Naive B cell (primary cell): ENCODE data around the gene TCTN1. TPM values are rescaled to one million over a fixed set of nuclear protein-coding genes. Genes with fewer than 3 reads are reported as not detected.
"Not testable (repeated sequence)": the region's sequence is repeated elsewhere in the genome, so short reads cannot be mapped to it uniquely, and the experiment has no call there.

Experiments
- ATAC-seq, 2 donors: fragments of 150-1000 bp; cut with Tn5 transposase; 2 replicates each; pipeline ENCODE4 v1.10.0; 2021; ENCODE audit warnings: low read depth in 2 of 2, mild to moderate bottlenecking in 2 of 2, moderate library complexity in 2 of 2
- DNase-seq: peaks from one replicate; pipeline ENCODE4 v3.0.0; 2022
- H3K27ac Mint-ChIP-seq, 6 donors: one replicate each; pipeline ENCODE4 v1.8.0; 2020 to 2022; ENCODE audit warnings: mild to moderate bottlenecking in 6 of 6, mixed read lengths in 6 of 6, moderate library complexity in 5 of 6, inconsistent platforms in 2 of 6
- H3K27me3 Mint-ChIP-seq, 3 donors: one replicate each; pipeline ENCODE4 v1.8.0; 2021 to 2022; ENCODE audit warnings: mixed read lengths in 3 of 3, mild to moderate bottlenecking in 1 of 3
- H3K36me3 Mint-ChIP-seq, 2 donors: one replicate each; pipeline ENCODE4 v1.8.0; 2020 to 2022; ENCODE audit warnings: mixed read lengths in 2 of 2, inconsistent platforms in 1 of 2, mild to moderate bottlenecking in 1 of 2
- H3K4me1 Mint-ChIP-seq, 3 donors: one replicate each; pipeline ENCODE4 v1.8.0; 2020 to 2022; ENCODE audit warnings: mixed read lengths in 3 of 3, inconsistent platforms in 1 of 3, mild to moderate bottlenecking in 1 of 3, moderate library complexity in 1 of 3
- H3K4me3 Mint-ChIP-seq, 8 donors: one replicate each; pipeline ENCODE4 v1.8.0; 2020 to 2022; ENCODE audit warnings: mild to moderate bottlenecking in 8 of 8, mixed read lengths in 8 of 8, moderate library complexity in 8 of 8, inconsistent platforms in 2 of 8
- H3K9me3 Mint-ChIP-seq, 7 donors: one replicate each; pipeline ENCODE4 v1.8.0; 2020 to 2022; ENCODE audit warnings: mixed read lengths in 7 of 7, mild to moderate bottlenecking in 5 of 7, inconsistent platforms in 2 of 7, moderate library complexity in 1 of 7
- polyA plus RNA-seq, 6 donors: library from polyadenylated mRNA; unstranded; fragments of 300-500 nt; fragmentation: Illumina TruSeq; gene quantifications; one replicate each; pipeline ENCODE4 v1.2.3, GENCODE V29; 2021; ENCODE audit warnings: low read depth in 6 of 6

TCTN1 gene
- polyA plus RNA-seq, 6 donors from 2014 or later, result 52.8 to 109 (median 84.3) TPM

DNA sequence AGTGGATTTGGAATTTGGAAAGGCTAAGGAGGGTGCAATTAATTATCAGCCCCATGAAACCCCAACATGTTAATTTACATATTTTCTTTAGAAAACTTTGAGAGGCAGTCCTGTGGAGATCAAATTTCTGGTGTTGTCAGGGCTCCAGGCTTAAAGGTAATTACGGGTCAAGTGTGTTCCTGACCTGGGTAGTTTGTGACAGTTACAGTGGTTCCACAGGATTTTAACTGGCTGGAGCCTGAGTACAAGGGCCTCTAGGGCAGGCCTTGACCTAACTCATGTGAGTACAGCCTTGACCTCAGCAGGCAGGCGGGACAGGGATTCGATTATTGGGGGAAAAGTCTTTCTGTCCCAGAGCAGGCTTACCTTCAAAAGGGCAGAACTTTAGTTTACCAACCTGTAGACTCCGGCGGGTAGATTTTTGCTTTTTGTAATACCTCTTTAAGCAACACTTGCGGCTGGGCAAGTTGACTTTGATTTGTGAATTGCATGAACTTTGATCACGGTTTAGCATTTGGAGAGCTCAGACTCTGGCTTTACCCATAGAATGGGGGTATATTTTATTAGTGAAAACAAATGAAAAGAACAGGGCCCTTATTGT is 22.4 kb upstream of the TCTN1 start:
- Mint-ChIP-seq H3K27me3 (no peaks in the 10 kb centered on the region), H3K9me3 (no peaks in the 10 kb centered on the region), H3K4me1 (peaks cover 30 to 55% (median 36%) of the 10 kb centered on the region in 3 donors), H3K36me3 (no peaks in the 10 kb centered on the region), H3K4me3 (peak overlapping the region in 6 of 8 donors; percentile 22 to 75 (median 56)), H3K27ac (peak overlapping the region; percentile 96 to 99 (median 98))
- DNase-seq (no peak), ATAC-seq (peak in 1 of 2 donors; percentile 3)

DNA sequence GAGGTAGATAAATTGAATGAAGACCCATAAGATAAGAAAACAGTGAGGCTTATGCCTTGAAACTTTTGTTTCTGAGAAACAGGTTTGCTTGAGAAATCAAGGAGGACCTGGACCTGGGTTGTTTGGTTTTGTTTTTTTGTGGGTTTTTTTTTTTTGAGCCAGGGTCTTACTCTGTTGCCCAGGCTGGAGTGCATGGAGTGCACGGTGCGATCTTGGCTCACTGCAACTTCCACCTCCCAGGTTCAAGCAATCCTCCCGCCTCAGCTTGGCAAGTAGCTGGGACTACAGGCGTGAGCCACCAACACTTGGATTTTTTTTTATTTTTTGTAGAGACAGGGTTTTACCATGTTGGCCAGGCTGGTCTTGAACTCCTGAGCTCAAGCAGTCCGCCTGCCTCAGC is 21.9 kb upstream of the TCTN1 start:
- H3K27ac Mint-ChIP-seq, result peak overlapping the region in 5 of 6 donors; percentile 96 to 99 (median 98)
- DNase-seq (no peak), ATAC-seq (no peak)
- no peaks in the 10 kb centered on the region for H3K36me3 Mint-ChIP-seq
- no peak overlapping the region for H3K4me3 Mint-ChIP-seq
- H3K9me3 Mint-ChIP-seq, result no peaks in the 10 kb centered on the region
- peaks cover 28 to 52% (median 36%) of the 10 kb centered on the region in 3 donors for H3K4me1 Mint-ChIP-seq
- H3K27me3 Mint-ChIP-seq, result no peaks in the 10 kb centered on the region

- Mint-ChIP-seq H3K27ac (peak overlapping the region in 3 of 6 donors; percentile 4 to 93 (median 56)), H3K4me1 (peaks cover 25 to 45% (median 36%) of the 10 kb centered on the region in 3 donors)
- not testable (repeated sequence) for ATAC-seq, H3K27me3 Mint-ChIP-seq, H3K4me3 Mint-ChIP-seq, H3K9me3 Mint-ChIP-seq, DNase-seq, H3K36me3 Mint-ChIP-seq
Measured at GRCh38 chr12:110592919-110593318, 21.0 kb upstream of the TCTN1 start.

- Mint-ChIP-seq H3K4me1 (peaks cover 19 to 39% (median 24%) of the 10 kb centered on the region in 3 donors), H3K36me3 (no peaks in the 10 kb centered on the region), H3K27me3 (no peaks in the 10 kb centered on the region), H3K27ac (peak overlapping the region in 1 of 6 donors; percentile 24), H3K4me3 (no peak overlapping the region), H3K9me3 (no peaks in the 10 kb centered on the region)
- DNase-seq, result no peak
- no peak for ATAC-seq
Measured at GRCh38 chr12:110597885-110598284, 16.0 kb upstream of the TCTN1 start.

- Mint-ChIP-seq H3K36me3 (no peaks in the 10 kb centered on the region), H3K9me3 (no peaks in the 10 kb centered on the region), H3K27ac (peak overlapping the region; percentile 13 to 91 (median 64)), H3K4me3 (peak overlapping the region in 5 of 8 donors; percentile 2 to 77 (median 16)), H3K27me3 (no peaks in the 10 kb centered on the region), H3K4me1 (peaks cover 26 to 53% (median 37%) of the 10 kb centered on the region in 3 donors)
- DNase-seq (no peak), ATAC-seq (peak; percentile 16 to 31)
Measured at GRCh38 chr12:110599334-110599733, 14.6 kb upstream of the TCTN1 start.

DNA sequence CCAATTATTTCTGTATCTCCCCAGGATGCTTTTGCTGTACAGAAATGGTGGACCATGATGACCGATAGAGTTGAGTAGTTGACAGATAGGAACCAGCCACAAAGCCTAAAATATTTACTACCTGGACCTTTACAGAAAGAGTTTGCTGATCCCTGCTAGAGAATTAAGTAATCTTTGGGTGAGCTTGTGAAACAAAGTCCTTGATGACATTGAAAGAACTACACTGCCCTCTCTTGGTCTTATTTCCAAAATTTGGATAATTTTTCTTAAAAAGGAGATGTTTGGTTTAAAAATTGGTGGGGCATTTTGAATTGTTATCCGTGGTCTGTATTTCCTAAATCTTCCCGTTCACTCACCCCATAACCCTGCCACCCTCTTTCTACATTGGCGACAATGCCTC is 13.7 kb upstream of the TCTN1 start:
- no peaks in the 10 kb centered on the region for H3K27me3 Mint-ChIP-seq
- DNase-seq, result peak; percentile 41
- peak; percentile 37 to 44 for ATAC-seq
- peak overlapping the region in 4 of 8 donors; percentile 1 to 55 (median 19) for H3K4me3 Mint-ChIP-seq
- no peaks in the 10 kb centered on the region for H3K9me3 Mint-ChIP-seq
- H3K4me1 Mint-ChIP-seq, result peaks cover 33 to 61% (median 45%) of the 10 kb centered on the region in 3 donors
- H3K27ac Mint-ChIP-seq, result peak overlapping the region in 5 of 6 donors; percentile 26 to 93 (median 71)
- H3K36me3 Mint-ChIP-seq, result no peaks in the 10 kb centered on the region

- H3K9me3 Mint-ChIP-seq, H3K36me3 Mint-ChIP-seq, H3K27me3 Mint-ChIP-seq: not testable (repeated sequence)
- Mint-ChIP-seq H3K4me1 (peaks cover 35 to 80% (median 49%) of the 10 kb centered on the region in 3 donors), H3K4me3 (peak overlapping the region in 4 of 8 donors; percentile 42 to 79 (median 44)), H3K27ac (peak overlapping the region; percentile 51 to 94 (median 80))
- DNase-seq, result peak; percentile 53
- ATAC-seq, result peak; percentile 17 to 27
Measured at GRCh38 chr12:110602085-110602814, 11.7 kb upstream of the TCTN1 start.

- no peak for ATAC-seq
- Mint-ChIP-seq H3K27me3 (no peaks in the 10 kb centered on the region), H3K36me3 (no peaks in the 10 kb centered on the region), H3K9me3 (peaks cover 0 to 5% (median 0%) of the 10 kb centered on the region in 7 donors), H3K4me3 (peak overlapping the region; percentile 53 to 96 (median 86)), H3K27ac (peak overlapping the region; percentile 67 to 99 (median 94)), H3K4me1 (peaks cover 36 to 94% (median 71%) of the 10 kb centered on the region in 3 donors)
- DNase-seq, result no peak
Measured at GRCh38 chr12:110606253-110606611, 7.7 kb upstream of the TCTN1 start.

DNA sequence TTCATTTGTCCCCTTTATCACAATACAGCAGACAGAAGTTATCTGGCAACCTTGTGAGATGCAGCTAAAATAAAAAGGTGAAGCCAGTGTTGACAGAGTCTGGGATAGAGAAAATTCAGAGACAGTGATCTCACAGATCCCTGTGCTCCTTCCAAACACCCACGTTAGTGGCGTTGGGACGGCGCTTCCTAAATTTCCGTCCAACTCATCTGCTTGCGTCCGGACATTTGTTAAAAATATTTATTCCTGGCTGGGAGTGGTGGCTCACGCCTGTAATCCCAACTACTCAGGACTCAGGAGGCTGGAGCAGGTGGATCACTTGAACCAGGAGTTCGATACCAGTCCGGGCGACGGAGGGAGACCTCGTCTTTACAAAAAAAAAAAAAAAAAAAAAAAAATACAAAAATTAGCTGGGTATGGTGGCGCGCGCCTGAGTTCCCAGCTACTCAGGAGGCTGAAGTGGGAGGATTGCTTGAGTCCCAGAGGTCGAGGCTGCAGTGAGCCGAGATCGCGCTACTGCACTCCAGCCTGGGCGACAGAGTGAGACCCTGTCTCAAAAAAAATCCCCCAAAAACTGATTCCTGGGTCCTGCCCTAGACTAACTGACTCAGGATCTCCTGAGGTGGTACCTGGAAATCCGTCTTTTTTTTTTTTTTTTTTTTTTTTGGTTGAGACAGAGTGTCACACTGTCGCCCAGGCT is 708 bp upstream of the TCTN1 start:
- Mint-ChIP-seq H3K27ac (peak overlapping the region; percentile 61 to 98 (median 92)), H3K9me3 (peaks cover 0 to 5% (median 0%) of the 10 kb centered on the region in 7 donors), H3K4me3 (peak overlapping the region; percentile 81 to 95 (median 91)), H3K36me3 (peaks cover 0 to 5% of the 10 kb centered on the region in 2 donors), H3K27me3 (no peaks in the 10 kb centered on the region), H3K4me1 (peaks cover 18 to 93% (median 71%) of the 10 kb centered on the region in 3 donors)
- ATAC-seq (no peak), DNase-seq (no peak)

DNA sequence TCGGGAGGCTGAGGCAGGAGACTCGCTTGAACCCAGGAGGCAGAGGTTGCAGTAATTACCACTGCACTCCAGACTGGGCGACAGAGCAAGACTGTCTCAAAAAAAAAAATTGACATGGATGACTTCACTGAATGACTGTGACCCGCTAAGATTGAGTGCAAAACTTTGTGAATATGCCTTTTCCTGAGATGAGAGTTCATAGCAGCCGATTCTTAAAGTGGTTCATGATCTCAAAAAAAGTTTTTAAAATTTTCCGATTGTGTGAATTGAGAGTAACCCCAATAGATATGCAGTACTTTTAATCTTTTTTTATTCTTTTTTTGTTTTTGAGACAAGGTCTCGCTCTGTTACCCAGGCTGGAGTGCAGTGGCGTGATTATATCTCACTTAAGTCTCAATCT is 1.2 kb downstream of the TCTN1 start:
- DNase-seq, result no peak
- Mint-ChIP-seq H3K4me1 (peaks cover 24 to 87% (median 62%) of the 10 kb centered on the region in 3 donors), H3K27me3 (no peaks in the 10 kb centered on the region), H3K27ac (peak overlapping the region in 5 of 6 donors; percentile 72 to 94 (median 90)), H3K9me3 (peaks cover 0 to 4% (median 0%) of the 10 kb centered on the region in 7 donors), H3K36me3 (peaks cover 0 to 5% of the 10 kb centered on the region in 2 donors), H3K4me3 (peak overlapping the region; percentile 60 to 93 (median 79))
- no peak for ATAC-seq

DNA sequence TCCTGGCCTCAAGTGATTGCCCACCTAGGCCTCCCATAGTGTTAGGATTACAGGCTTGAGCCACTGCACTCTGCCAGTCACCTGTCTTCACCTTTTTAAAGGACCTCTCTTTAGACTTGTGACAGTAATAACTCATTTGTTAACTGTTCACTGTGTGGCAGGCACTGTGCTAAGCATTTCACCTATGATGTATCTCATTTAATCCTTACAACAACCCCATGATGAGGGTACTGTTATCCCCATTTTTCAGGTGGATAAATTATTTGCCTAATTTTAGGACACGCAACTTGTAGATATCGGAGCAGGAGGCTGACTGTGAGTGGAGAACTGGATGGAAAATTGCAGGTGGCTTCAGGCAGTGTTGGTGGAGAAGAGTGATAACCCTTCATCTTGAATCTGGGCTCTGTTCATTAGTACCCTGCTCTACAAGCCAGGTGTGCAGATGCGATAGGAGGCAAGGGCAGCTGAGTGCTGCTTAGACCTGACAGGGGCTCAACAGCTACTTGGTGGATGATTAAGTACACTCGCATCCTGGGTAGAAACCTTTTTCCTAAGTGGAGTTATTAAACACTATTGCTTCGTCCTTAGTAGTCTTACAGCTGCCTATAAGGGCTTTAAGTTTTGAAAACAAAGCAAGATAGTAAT is 2.7 kb downstream of the TCTN1 start:
- DNase-seq (no peak), ATAC-seq (no peak)
- Mint-ChIP-seq H3K27me3 (no peaks in the 10 kb centered on the region), H3K36me3 (peaks cover 0 to 5% of the 10 kb centered on the region in 2 donors), H3K9me3 (no peaks in the 10 kb centered on the region), H3K27ac (peak overlapping the region; percentile 12 to 90 (median 66)), H3K4me3 (peak overlapping the region in 4 of 8 donors; percentile 32 to 93 (median 70)), H3K4me1 (peaks cover 16 to 86% (median 59%) of the 10 kb centered on the region in 3 donors)

- Mint-ChIP-seq H3K27ac (peak overlapping the region; percentile 85 to 97 (median 93)), H3K4me3 (peak overlapping the region; percentile 70 to 92 (median 86)), H3K36me3 (peaks cover 0 to 5% of the 10 kb centered on the region in 2 donors), H3K4me1 (peaks cover 26 to 89% (median 62%) of the 10 kb centered on the region in 3 donors), H3K27me3 (no peaks in the 10 kb centered on the region), H3K9me3 (no peaks in the 10 kb centered on the region)
- DNase-seq (peak; percentile 49), ATAC-seq (peak; percentile 79 to 83)
Measured at GRCh38 chr12:110619534-110619953, 5.6 kb downstream of the TCTN1 start.

DNA sequence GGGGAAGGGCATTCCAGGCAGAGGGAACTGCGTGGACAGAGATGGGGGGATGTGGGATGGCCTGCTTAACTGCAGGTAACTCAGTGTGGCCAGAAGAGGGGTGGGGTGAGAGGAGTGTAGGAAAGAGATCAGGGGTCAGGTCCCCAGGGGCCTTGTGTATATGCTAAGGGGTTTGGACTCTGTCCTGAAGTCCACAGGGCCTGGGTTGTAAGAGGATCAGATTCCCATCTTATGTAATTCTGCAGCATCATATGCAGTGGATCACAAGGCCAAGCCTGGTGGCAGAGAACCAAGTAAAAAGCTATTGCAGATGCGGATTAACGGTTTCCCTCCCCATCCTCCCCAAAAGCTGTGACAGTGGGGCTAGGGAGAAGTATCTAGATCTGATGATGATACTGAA is 8.7 kb downstream of the TCTN1 start:
- Mint-ChIP-seq H3K27me3 (no peaks in the 10 kb centered on the region), H3K9me3 (no peaks in the 10 kb centered on the region), H3K4me3 (peak overlapping the region in 4 of 8 donors; percentile 37 to 56 (median 40)), H3K27ac (peak overlapping the region in 5 of 6 donors; percentile 85 to 96 (median 89)), H3K36me3 (peaks cover 0 to 7% of the 10 kb centered on the region in 2 donors), H3K4me1 (peaks cover 28 to 90% (median 68%) of the 10 kb centered on the region in 3 donors)
- ATAC-seq (no peak), DNase-seq (no peak)
